Measurements from ENCODE around the gene DOP1A.
A peak's percentile ranks its signal among the peaks of the same experiment; 100 is the strongest.

GRCh38 chr6:83065511-83066192, 1.8 kb upstream of the DOP1A start, which contains the start of gene UBE3D:
- TF ChIP-seq POLR2A (IDR thresholded peaks at IDR 0.05) (peak; percentile 38), CTCF (IDR thresholded peaks at IDR 0.05) (peak; percentile 87 to 100 (median 99)), POLR2AphosphoS5 (IDR thresholded peaks at IDR 0.05) (peak; percentile 42 to 61 (median 55))
